ENCODE results near the gene SLC25A47. TPM values are rescaled to one million over a fixed set of nuclear protein-coding genes. Genes with fewer than 3 reads are reported as not detected.
"Not testable (repeated sequence)": the region's sequence is repeated elsewhere in the genome, so short reads cannot be mapped to it uniquely, and the experiment has no call there.

The SLC25A47 gene
- total RNA-seq, 1 experiment from 2014 or later = 0.13 TPM

- Histone ChIP-seq H3K27me3 (ENCODE audit: insufficient read depth, low read length) (no peaks in the 10 kb centered on the region; the same call in 1 of the 2 replicates), H3K18ac (ENCODE audit: insufficient read length, low read depth, low read length) (no peak overlapping the region), H3K14ac (ENCODE audit: insufficient read depth, low read length) (no peak overlapping the region), H2BK5ac (ENCODE audit: insufficient read length, low read length) (no peak overlapping the region), H3K4me2 (ENCODE audit: insufficient read depth, insufficient read length, low read length) (no peak overlapping the region), H3T11ph (ENCODE audit: low read length) (no peak overlapping the region), H4K8ac (replicated peaks; ENCODE audit: insufficient read length, low read depth, low read length) (no peak overlapping the region), H4K91ac (ENCODE audit: insufficient read length, low read depth, low read length) (no peak overlapping the region), H3K23me2 (ENCODE audit: insufficient read length, low read depth, low read length, poor library complexity, severe bottlenecking) (peaks cover 16% of the 10 kb centered on the region), H3K9me3 (ENCODE audit: control insufficient read depth, low read depth, low read length) (no peaks in the 10 kb centered on the region), H2AFZ (ENCODE audit: low read length) (no peak overlapping the region), H2BK120ac (ENCODE audit: low read depth, low read length, poor library complexity, severe bottlenecking) (no peak overlapping the region), H3K9ac (ENCODE audit: extremely low read depth, insufficient read length, low read length) (no peak overlapping the region), H3K79me1 (ENCODE audit: insufficient read depth, low read depth, low read length, poor library complexity, severe bottlenecking) (peaks cover 1% of the 10 kb centered on the region), H3K4ac (ENCODE audit: low read depth, low read length) (no peak overlapping the region), H3K56ac (ENCODE audit: insufficient read length, low read depth, low read length) (no peak overlapping the region), H2BK15ac (ENCODE audit: low read depth, low read length) (no peak overlapping the region), H3K23ac (ENCODE audit: insufficient read length, low read depth, low read length) (no peak overlapping the region), H2BK12ac (ENCODE audit: insufficient read length, low read depth, low read length) (no peak overlapping the region), H4K20me1 (ENCODE audit: control insufficient read depth, insufficient read depth, insufficient read length) (peaks cover 3% of the 10 kb centered on the region), H4K5ac (ENCODE audit: insufficient read length, low read depth, low read length) (no peak overlapping the region), H3K79me2 (ENCODE audit: insufficient read depth, low read length) (peaks cover under 1% of the 10 kb centered on the region; the same call in 1 of the 2 replicates), H3K27ac (ENCODE audit: insufficient read length, low read depth, low read length) (no peak overlapping the region), H2AK5ac (ENCODE audit: insufficient read length, low read length) (no peak overlapping the region), H3K4me1 (ENCODE audit: insufficient read depth, low read length) (no peaks in the 10 kb centered on the region; the same call in 1 of the 2 replicates), H2BK20ac (ENCODE audit: low read depth, low read length, poor library complexity, severe bottlenecking) (no peak overlapping the region)
- Mint-ChIP-seq H3K36me3 (ENCODE audit: insufficient read depth in 1 of 3, low read depth in 3 of 3) (no peaks in the 10 kb centered on the region; a peak in 2 of 7 replicates), H3K9me3 (no peaks in the 10 kb centered on the region; a peak in 1 of 5 replicates), H3K4me3 (0 out of 5 replicates have a peak overlapping the region, but pooled peaks of 1 of the 2 experiments have one; percentile 32), H3K27ac (peak overlapping the region in 1 of 3 experiments; percentile 22; a peak in 1 of 7 replicates), H3K4me1 (peaks cover 47 to 58% of the 10 kb centered on the region in 2 experiments), H3K27me3 (ENCODE audit: low read depth) (peaks cover 1% of the 10 kb centered on the region)
- no peak for TF ChIP-seq CTCF (conservative IDR thresholded peaks at IDR 0.05)
- no CpG with 5 or more reads among the region's 8 CpGs for WGBS (ENCODE audit: extremely low coverage, insufficient read length, low lambda C conversion rate)
- no peak for DNase-seq
Observed at GRCh38 chr14:100309028-100309737, 14.0 kb upstream of the SLC25A47 start.

GRCh38 chr14:100312110-100312876, 10.8 kb upstream of the SLC25A47 start:
- not testable (repeated sequence) for H2BK20ac ChIP-seq (ENCODE audit: low read depth, low read length, poor library complexity, severe bottlenecking); H4K20me1 ChIP-seq (ENCODE audit: control insufficient read depth, insufficient read depth, insufficient read length); H2BK12ac ChIP-seq (ENCODE audit: insufficient read length, low read depth, low read length); H2BK5ac ChIP-seq (ENCODE audit: insufficient read length, low read length); H3K4me1 ChIP-seq (ENCODE audit: insufficient read depth, low read length); H4K5ac ChIP-seq (ENCODE audit: insufficient read length, low read depth, low read length); H3K4me3 Mint-ChIP-seq; H3K27ac ChIP-seq (ENCODE audit: insufficient read length, low read depth, low read length); H2BK15ac ChIP-seq (ENCODE audit: low read depth, low read length); H3K4me2 ChIP-seq (ENCODE audit: insufficient read depth, insufficient read length, low read length); DNase-seq; H4K8ac ChIP-seq (replicated peaks; ENCODE audit: insufficient read length, low read depth, low read length); H3K14ac ChIP-seq (ENCODE audit: insufficient read depth, low read length); H3K27me3 Mint-ChIP-seq (ENCODE audit: low read depth); H3K27me3 ChIP-seq (ENCODE audit: insufficient read depth, low read length); H3K9me3 Mint-ChIP-seq; H3K4ac ChIP-seq (ENCODE audit: low read depth, low read length); H3K9ac ChIP-seq (ENCODE audit: extremely low read depth, insufficient read length, low read length); H3K36me3 Mint-ChIP-seq (ENCODE audit: insufficient read depth in 1 of 3, low read depth in 3 of 3); H3K79me2 ChIP-seq (ENCODE audit: insufficient read depth, low read length); H3K79me1 ChIP-seq (ENCODE audit: insufficient read depth, low read depth, low read length, poor library complexity, severe bottlenecking); H2BK120ac ChIP-seq (ENCODE audit: low read depth, low read length, poor library complexity, severe bottlenecking); H3K18ac ChIP-seq (ENCODE audit: insufficient read length, low read depth, low read length); H2AK5ac ChIP-seq (ENCODE audit: insufficient read length, low read length); H2AFZ ChIP-seq (ENCODE audit: low read length); H4K91ac ChIP-seq (ENCODE audit: insufficient read length, low read depth, low read length); H3K9me3 ChIP-seq (ENCODE audit: control insufficient read depth, low read depth, low read length); H3K23ac ChIP-seq (ENCODE audit: insufficient read length, low read depth, low read length); H3K23me2 ChIP-seq (ENCODE audit: insufficient read length, low read depth, low read length, poor library complexity, severe bottlenecking); H3T11ph ChIP-seq (ENCODE audit: low read length); H3K27ac Mint-ChIP-seq; H3K56ac ChIP-seq (ENCODE audit: insufficient read length, low read depth, low read length)
- no CpG with 5 or more reads among the region's 18 CpGs for WGBS (ENCODE audit: extremely low coverage, insufficient read length, low lambda C conversion rate)
- H3K4me1 Mint-ChIP-seq = peaks cover 42 to 55% of the 10 kb centered on the region in 2 experiments
